ENCODE measurements around the gene PHC2. TPM values are rescaled to one million over a fixed set of nuclear protein-coding genes. Genes with fewer than 3 reads are reported as not detected.
"Not testable (repeated sequence)": the region's sequence is repeated elsewhere in the genome, so short reads cannot be mapped to it uniquely, and the experiment has no call there.

PHC2 gene
- polyA plus RNA-seq, 3 donors: 107 to 121 (median 111) TPM

- no peak for DNase-seq (ENCODE audit: extremely low read depth in 1 of 11, low read depth in 9 of 11, low spot score in 4 of 11)
These were observed 136.6 kb downstream of the PHC2 start for GRCh38 chr1:33294071-33295010.

- DNase-seq (ENCODE audit: extremely low read depth in 1 of 11, low read depth in 9 of 11, low spot score in 4 of 11): no peak
These were observed 138.1 kb downstream of the PHC2 start for GRCh38 chr1:33292726-33293340.

DNA sequence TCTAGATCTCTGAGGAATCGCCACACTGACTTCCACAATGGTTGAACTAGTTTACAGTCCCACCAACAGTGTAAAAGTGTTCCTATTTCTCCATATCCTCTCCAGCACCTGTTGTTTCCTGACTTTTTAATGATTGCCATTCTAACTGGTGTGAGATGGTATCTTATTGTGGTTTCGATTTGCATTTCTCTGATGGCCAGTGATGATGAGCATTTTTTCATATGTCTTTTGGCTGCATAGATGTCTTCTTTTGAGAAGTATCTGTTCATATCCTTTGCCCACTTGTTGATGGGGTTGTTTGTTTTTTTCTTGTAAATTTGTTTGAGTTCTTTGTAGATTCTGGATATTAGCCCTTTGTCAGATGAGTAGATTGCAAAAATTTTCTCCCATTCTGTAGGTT is 140.3 kb downstream of the PHC2 start:
- not testable (repeated sequence) for DNase-seq (ENCODE audit: extremely low read depth in 1 of 11, low read depth in 9 of 11, low spot score in 4 of 11)

- no peak for DNase-seq (ENCODE audit: extremely low read depth in 1 of 11, low read depth in 9 of 11, low spot score in 4 of 11)
These were observed 141.1 kb downstream of the PHC2 start for GRCh38 chr1:33289858-33290154.

- DNase-seq (ENCODE audit: extremely low read depth in 1 of 11, low read depth in 9 of 11, low spot score in 4 of 11): no peak
These were observed 141.7 kb downstream of the PHC2 start for GRCh38 chr1:33288976-33289857.

- no peak for DNase-seq (ENCODE audit: extremely low read depth in 1 of 11, low read depth in 9 of 11, low spot score in 4 of 11)
These were observed 143.6 kb downstream of the PHC2 start for GRCh38 chr1:33287317-33287716.

DNA sequence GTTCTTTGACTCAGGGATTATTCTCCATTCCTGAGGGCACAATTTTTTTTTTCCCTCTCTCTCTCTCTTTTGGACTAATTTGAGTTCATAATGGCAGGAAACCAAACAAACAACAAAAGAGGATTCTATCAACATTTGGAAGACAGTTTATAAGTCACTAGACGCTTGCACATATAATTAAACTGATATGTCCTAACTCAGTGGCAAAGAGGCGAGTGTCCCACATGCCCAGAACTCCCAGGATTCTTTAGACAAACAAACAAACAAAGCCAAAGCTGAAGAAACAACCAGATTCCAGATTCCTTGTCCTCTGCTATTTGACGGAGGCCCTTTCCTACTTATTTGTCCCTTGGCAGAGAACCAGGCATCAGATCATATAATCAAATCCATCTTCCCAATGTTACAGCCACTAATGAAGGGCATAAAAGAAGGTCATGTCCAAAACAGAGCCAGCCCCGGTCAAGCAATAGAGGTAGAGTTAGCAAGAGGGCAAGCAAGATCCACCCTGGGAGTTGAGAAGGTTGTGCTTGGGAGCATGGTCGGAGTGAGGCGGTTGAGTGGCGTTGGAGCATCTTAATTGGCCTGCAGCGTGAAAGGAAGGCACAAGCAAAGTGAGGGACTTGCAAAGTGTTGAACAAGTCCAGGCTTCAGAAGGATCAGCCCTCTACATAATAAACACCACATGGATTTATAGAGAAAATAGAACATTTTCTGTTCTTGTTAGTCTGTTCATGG is 144.3 kb downstream of the PHC2 start:
- no peak for DNase-seq (ENCODE audit: extremely low read depth in 1 of 11, low read depth in 9 of 11, low spot score in 4 of 11)

- DNase-seq (ENCODE audit: extremely low read depth in 1 of 11, low read depth in 9 of 11, low spot score in 4 of 11): no peak
These were observed 146.8 kb downstream of the PHC2 start for GRCh38 chr1:33284049-33284448.

DNA sequence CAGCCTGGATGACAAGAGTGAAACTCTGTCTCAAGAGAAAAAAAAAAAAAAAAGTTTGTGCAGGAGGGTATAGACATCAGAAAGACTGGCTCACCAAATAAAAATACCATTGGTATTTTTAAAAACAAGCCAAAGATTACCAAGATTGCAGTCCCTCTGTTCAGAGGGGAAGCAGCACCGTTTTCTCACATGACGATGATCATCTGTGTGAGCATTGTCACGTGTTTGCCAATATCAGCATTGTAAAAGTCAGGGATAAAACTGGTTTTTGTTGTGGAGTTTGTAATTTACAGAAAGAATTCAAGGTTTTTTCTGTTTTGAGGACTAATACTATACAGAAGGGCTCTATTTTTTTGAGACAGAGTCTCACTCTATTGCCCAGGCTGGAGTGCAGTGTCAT is 148.1 kb downstream of the PHC2 start:
- DNase-seq (ENCODE audit: extremely low read depth in 1 of 11, low read depth in 9 of 11, low spot score in 4 of 11): no peak

DNA sequence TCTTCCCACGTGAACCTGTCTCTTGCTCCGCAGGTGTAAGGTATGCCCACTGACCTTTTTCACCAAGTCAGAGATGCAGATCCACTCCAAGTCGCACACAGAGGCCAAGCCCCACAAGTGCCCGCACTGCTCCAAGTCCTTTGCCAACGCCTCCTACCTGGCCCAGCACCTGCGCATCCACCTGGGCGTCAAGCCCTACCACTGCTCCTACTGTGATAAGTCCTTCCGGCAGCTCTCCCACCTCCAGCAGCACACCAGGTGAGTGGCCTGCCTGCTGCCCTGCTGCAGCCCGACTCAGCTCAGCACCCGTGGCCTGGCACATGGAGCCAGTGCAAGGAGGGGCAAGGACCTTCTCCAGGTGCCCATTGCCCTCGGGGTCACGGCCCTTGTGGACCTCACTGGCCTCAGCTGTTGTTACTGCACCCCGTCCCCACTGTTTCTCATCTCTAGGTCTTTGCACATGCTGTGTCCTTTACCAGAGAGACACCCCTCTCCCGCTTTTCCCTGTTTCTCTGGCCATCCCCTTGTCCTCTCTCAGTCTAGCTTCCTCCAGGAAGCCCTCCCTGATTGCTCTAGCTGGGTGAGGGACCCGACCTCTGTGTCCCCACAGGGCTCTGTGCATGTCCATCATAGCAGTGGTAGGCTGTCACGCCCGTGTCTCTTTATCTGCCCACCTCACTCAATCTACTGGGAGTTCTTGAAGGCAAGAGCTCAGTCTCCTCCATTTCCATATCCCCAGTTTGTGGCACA is 149.2 kb downstream of the PHC2 start:
- no peak for DNase-seq (ENCODE audit: extremely low read depth in 1 of 11, low read depth in 9 of 11, low spot score in 4 of 11)

- no peak for DNase-seq (ENCODE audit: extremely low read depth in 1 of 11, low read depth in 9 of 11, low spot score in 4 of 11)
These were observed 150.7 kb downstream of the PHC2 start for GRCh38 chr1:33280091-33280661.

- no peak for DNase-seq (ENCODE audit: extremely low read depth in 1 of 11, low read depth in 9 of 11, low spot score in 4 of 11)
These were observed 153.3 kb downstream of the PHC2 start for GRCh38 chr1:33277488-33278084.

- DNase-seq (ENCODE audit: extremely low read depth in 1 of 11, low read depth in 9 of 11, low spot score in 4 of 11): no peak
These were observed 154.2 kb downstream of the PHC2 start for GRCh38 chr1:33276573-33277298.

- DNase-seq (ENCODE audit: extremely low read depth in 1 of 11, low read depth in 9 of 11, low spot score in 4 of 11): no peak
These were observed 155.0 kb downstream of the PHC2 start for GRCh38 chr1:33275706-33276572.

GRCh38 chr1:33275195-33275594 is 155.7 kb downstream of the PHC2 start:
- DNase-seq (ENCODE audit: extremely low read depth in 1 of 11, low read depth in 9 of 11, low spot score in 4 of 11): no peak

DNA sequence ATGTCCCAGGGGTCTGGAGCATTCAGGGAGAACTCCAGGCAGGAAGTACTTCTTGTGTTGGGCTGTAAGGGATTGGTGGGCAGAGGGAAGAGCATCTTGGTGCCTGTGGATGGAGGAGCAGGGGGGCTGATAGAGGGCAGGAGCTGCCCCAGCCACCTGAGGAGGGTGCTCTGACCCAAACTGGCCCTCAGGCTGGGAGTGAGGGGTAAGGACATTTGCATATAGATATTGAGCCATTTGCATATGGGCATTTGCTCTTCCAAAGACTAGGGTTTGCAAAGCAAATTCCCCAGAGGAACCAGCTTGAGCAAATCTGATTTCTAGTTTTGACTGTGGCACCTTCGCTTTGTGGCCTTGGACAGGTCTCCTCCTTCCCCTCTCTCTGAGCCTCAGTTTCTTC is 156.4 kb downstream of the PHC2 start:
- no peak for DNase-seq (ENCODE audit: extremely low read depth in 1 of 11, low read depth in 9 of 11, low spot score in 4 of 11)

Data from renal cortex interstitium (tissue), 11 donors.